ENCODE data around the gene RTP3. TPM values are rescaled to one million over a fixed set of nuclear protein-coding genes. Genes with fewer than 3 reads are reported as not detected.
A peak's percentile ranks its signal among the peaks of the same experiment; 100 is the strongest.

Gene RTP3
- total and polyA plus RNA-seq, 2 experiments from 2014 or later: 0.16 TPM; not detected in 1

- H3K36me3 Mint-ChIP-seq (ENCODE audit: low read depth): no peaks in the 10 kb centered on the region; the same call in 2 of the 3 replicates
- DNase-seq (ENCODE audit: low spot score) (no peak), ATAC-seq (no peak)
- Histone ChIP-seq H3K4me3 (no peak overlapping the region), H3K4me1 (ENCODE audit: insufficient read depth) (no peaks in the 10 kb centered on the region), H3K4me2 (no peak overlapping the region), H3K36me3 (ENCODE audit: insufficient read depth) (no peaks in the 10 kb centered on the region), H4K20me1 (replicated peaks; ENCODE audit: insufficient read depth) (no peaks in the 10 kb centered on the region), H3K27me3 (ENCODE audit: insufficient read depth) (no peaks in the 10 kb centered on the region), H3F3A (replicated peaks; ENCODE audit: low read depth) (peaks cover 5% of the 10 kb centered on the region; the same call in 1 of the 2 replicates), H3K9me2 (ENCODE audit: insufficient read depth) (no peaks in the 10 kb centered on the region), H3K27ac (ENCODE audit: low read depth) (no peak overlapping the region), H3K79me2 (replicated peaks; ENCODE audit: insufficient read depth) (no peaks in the 10 kb centered on the region), H2AFZ (no peak overlapping the region)
- no peak overlapping the region for H3K27ac Mint-ChIP-seq
- no peaks in the 10 kb centered on the region for H3K27me3 Mint-ChIP-seq (ENCODE audit: insufficient read depth, low read depth, poor library complexity)
- TF ChIP-seq EZH2phosphoT487 (IDR thresholded peaks at IDR 0.05; ENCODE audit: unreplicated experiment) (no peak), CTCF (conservative IDR thresholded peaks at IDR 0.05; ENCODE audit: low read depth in 2 of 2) (no peak), ZNF331 (CRISPR knock-in tag; IDR thresholded peaks at IDR 0.05; ENCODE audit: low read depth) (no peak)
- 0 out of 3 replicates have a peak, but pooled peaks cover 3% of the 10 kb centered on the region for H3K9me3 Mint-ChIP-seq
- H3K4me1 Mint-ChIP-seq: peaks cover 5% of the 10 kb centered on the region; the same call in 2 of the 3 replicates
- no peak overlapping the region for H3K4me3 Mint-ChIP-seq
Measured at GRCh38 chr3:46485779-46486175, 12.0 kb upstream of the RTP3 start.

GRCh38 chr3:46488735-46489361 is 8.9 kb upstream of the RTP3 start:
- peak overlapping the region; percentile 12; the same call in 1 of the 2 replicates for H3K4me3 ChIP-seq
- peaks cover 14% of the 10 kb centered on the region for H3K4me1 Mint-ChIP-seq
- peaks cover 18% of the 10 kb centered on the region for H3K9me3 Mint-ChIP-seq
- no peaks in the 10 kb centered on the region for H4K20me1 ChIP-seq (replicated peaks; ENCODE audit: insufficient read depth)
- H3K79me2 ChIP-seq (replicated peaks; ENCODE audit: insufficient read depth): no peaks in the 10 kb centered on the region
- peak; percentile 58 for TF ChIP-seq CREB1 (CRISPR knock-in tag; IDR thresholded peaks at IDR 0.05; ENCODE audit: low read depth)
- peak; percentile 98 to 100 for TF ChIP-seq CTCF (conservative IDR thresholded peaks at IDR 0.05; ENCODE audit: low read depth in 2 of 2)
- TF ChIP-seq POLR2AphosphoS5 (IDR thresholded peaks at IDR 0.05; ENCODE audit: low read depth): peak; percentile 45; the same call in 1 of the 2 replicates
- TF ChIP-seq NANOG (IDR thresholded peaks at IDR 0.05; ENCODE audit: borderline replicate concordance): no peak
- TF ChIP-seq ZNF462 (CRISPR knock-in tag; IDR thresholded peaks at IDR 0.05): no peak
- H3K27ac ChIP-seq (ENCODE audit: low read depth): no peak overlapping the region
- H3K9me2 ChIP-seq (ENCODE audit: insufficient read depth): no peaks in the 10 kb centered on the region
- H2AFZ ChIP-seq: peak overlapping the region; percentile 69; the same call in 1 of the 2 replicates
- H3K4me2 ChIP-seq: peak overlapping the region; percentile 66; the same call in 1 of the 2 replicates
- DNase-seq (ENCODE audit: low spot score) (peak; percentile 99), ATAC-seq (peak; percentile 99)
- H3K4me1 ChIP-seq (ENCODE audit: insufficient read depth): peaks cover 11% of the 10 kb centered on the region
- H3K36me3 Mint-ChIP-seq (ENCODE audit: low read depth): peaks cover 9% of the 10 kb centered on the region
- no peak overlapping the region for H3K4me3 Mint-ChIP-seq
- peaks cover 5% of the 10 kb centered on the region; the same call in 1 of the 2 replicates for H3F3A ChIP-seq (replicated peaks; ENCODE audit: low read depth)
- H3K36me3 ChIP-seq (ENCODE audit: insufficient read depth): no peaks in the 10 kb centered on the region; the same call in 1 of the 2 replicates
- no peak overlapping the region for H3K27ac Mint-ChIP-seq
- H3K27me3 ChIP-seq (ENCODE audit: insufficient read depth): no peaks in the 10 kb centered on the region
- no peaks in the 10 kb centered on the region for H3K27me3 Mint-ChIP-seq (ENCODE audit: insufficient read depth, low read depth, poor library complexity)

Data from GM23338 (cell line).